ENCODE results near the gene SORL1.
"Not testable (repeated sequence)": the region's sequence is repeated elsewhere in the genome, so short reads cannot be mapped to it uniquely, and the experiment has no call there.

Gene SORL1

GRCh38 chr11:121500275-121500674 lies 48.2 kb downstream of the SORL1 start:
- no peak for DNase-seq (ENCODE audit: low read depth, low spot score)

- DNase-seq (ENCODE audit: low read depth, low spot score) = no peak
Measured at GRCh38 chr11:121500717-121501116, 48.6 kb downstream of the SORL1 start.

GRCh38 chr11:121503051-121503450 lies 50.9 kb downstream of the SORL1 start:
- no peak for DNase-seq (ENCODE audit: low read depth, low spot score)

GRCh38 chr11:121506237-121506636 lies 54.1 kb downstream of the SORL1 start:
- not testable (repeated sequence) for DNase-seq (ENCODE audit: low read depth, low spot score)

- DNase-seq (ENCODE audit: low read depth, low spot score) = no peak
Measured at GRCh38 chr11:121508449-121508848, 56.3 kb downstream of the SORL1 start.

GRCh38 chr11:121510438-121510837 lies 58.3 kb downstream of the SORL1 start:
- DNase-seq (ENCODE audit: low read depth, low spot score) = no peak

GRCh38 chr11:121512468-121513465 lies 60.7 kb downstream of the SORL1 start:
- DNase-seq (ENCODE audit: low read depth, low spot score) = no peak

- no peak for DNase-seq (ENCODE audit: low read depth, low spot score)
Measured at GRCh38 chr11:121513807-121514206, 61.7 kb downstream of the SORL1 start.

- no peak for DNase-seq (ENCODE audit: low read depth, low spot score)
Measured at GRCh38 chr11:121514432-121515334, 62.6 kb downstream of the SORL1 start.

GRCh38 chr11:121515335-121515671 lies 63.2 kb downstream of the SORL1 start:
- DNase-seq (ENCODE audit: low read depth, low spot score) = no peak

- DNase-seq (ENCODE audit: low read depth, low spot score) = no peak
Measured at GRCh38 chr11:121517996-121518395, 65.9 kb downstream of the SORL1 start.

- no peak for DNase-seq (ENCODE audit: low read depth, low spot score)
Measured at GRCh38 chr11:121520243-121521144, 68.4 kb downstream of the SORL1 start.

GRCh38 chr11:121521145-121522042 lies 69.3 kb downstream of the SORL1 start:
- DNase-seq (ENCODE audit: low read depth, low spot score) = no peak

GRCh38 chr11:121522043-121522941 lies 70.2 kb downstream of the SORL1 start:
- no peak for DNase-seq (ENCODE audit: low read depth, low spot score)

GRCh38 chr11:121523581-121524232 lies 71.6 kb downstream of the SORL1 start:
- no peak for DNase-seq (ENCODE audit: low read depth, low spot score)

- DNase-seq (ENCODE audit: low read depth, low spot score) = no peak
Measured at GRCh38 chr11:121524233-121524631, 72.1 kb downstream of the SORL1 start.

- DNase-seq (ENCODE audit: low read depth, low spot score) = no peak
Measured at GRCh38 chr11:121525376-121525775, 73.3 kb downstream of the SORL1 start.

- DNase-seq (ENCODE audit: low read depth, low spot score) = no peak
Measured at GRCh38 chr11:121530257-121530656, 78.1 kb downstream of the SORL1 start.

GRCh38 chr11:121533601-121534000 lies 81.5 kb downstream of the SORL1 start:
- no peak for DNase-seq (ENCODE audit: low read depth, low spot score)
